Spleen (tissue), 13 donors: ENCODE results near the gene FRYL. TPM values are rescaled to one million over a fixed set of nuclear protein-coding genes. Genes with fewer than 3 reads are reported as not detected.
"Not testable (repeated sequence)": the region's sequence is repeated elsewhere in the genome, so short reads cannot be mapped to it uniquely, and the experiment has no call there.

Experiments used
- DNase-seq: peaks from one replicate; pipeline ENCODE4 v3.0.0-alpha.2; 2020
- H3K27ac ChIP-seq, 8 donors: fragments of 200-600 bp; sonication (generic) in 7 of 8; 1 replicate in 4 of 8; 2 replicates in 4 of 8; pipeline versions ENCODE4 v1.5.0 to v1.8.0; 2016 to 2021; ENCODE audit warnings: inconsistent platforms in 4 of 8, mild to moderate bottlenecking in 4 of 8, moderate library complexity in 1 of 8
- H3K27me3 ChIP-seq, 7 donors: fragments of 200-600 bp; sonication (generic) in 6 of 7; replicated peaks in 1 of 7; 1 replicate in 4 of 7; 2 replicates in 3 of 7; pipeline versions ENCODE4 v1.5.0 to v1.8.0; 2016 to 2021; ENCODE audit warnings: inconsistent platforms in 3 of 7, mild to moderate bottlenecking in 1 of 7
- H3K36me3 ChIP-seq, 6 donors: fragments of 200-600 bp; sonication (generic) in 5 of 6; 1 replicate in 4 of 6; 2 replicates in 2 of 6; pipeline versions ENCODE4 v1.5.0 to v1.8.0; 2016 to 2021; ENCODE audit warnings: inconsistent platforms in 2 of 6
- H3K4me1 ChIP-seq, 6 donors: fragments of 200-600 bp; sonication (generic) in 5 of 6; 1 replicate in 3 of 6; 2 replicates in 3 of 6; pipeline versions ENCODE4 v1.5.0 to v1.8.0; 2016 to 2021; ENCODE audit warnings: inconsistent platforms in 3 of 6
- H3K4me3 ChIP-seq, 8 donors: fragments of 200-600 bp; sonication (generic) in 7 of 8; 1 replicate in 4 of 8; 2 replicates in 4 of 8; pipeline versions ENCODE4 v1.5.0 to v1.8.0; 2016 to 2021; ENCODE audit warnings: inconsistent platforms in 4 of 8, mild to moderate bottlenecking in 4 of 8, moderate library complexity in 2 of 8
- H3K9me3 ChIP-seq, 8 donors: fragments of 200-600 bp; sonication (generic) in 7 of 8; 1 replicate in 4 of 8; 2 replicates in 4 of 8; pipeline versions ENCODE4 v1.5.0 to v1.8.0; 2016 to 2021; ENCODE audit warnings: inconsistent platforms in 4 of 8
- CTCF ChIP-seq, 11 experiments: fragments of 200-600 bp in 7 of 11; fragments of 450-650 bp in 4 of 11; sonication (generic) in 4 of 11; IDR thresholded peaks in 8 of 11; conservative IDR thresholded peaks in 3 of 11; 1 replicate in 7 of 11; 2 replicates in 4 of 11; pipeline versions ENCODE4 v1.4.0 to v1.8.0; 2016 to 2021; ENCODE audit warnings: antibody characterized with exemption in 11 of 11, inconsistent platforms in 4 of 11, mild to moderate bottlenecking in 1 of 11
- POLR2A ChIP-seq, 3 donors: fragments of 450-650 bp; IDR thresholded peaks; one replicate each; pipeline ENCODE4 v1.5.1; 2017; ENCODE audit warnings: antibody characterized with exemption in 3 of 3, mild to moderate bottlenecking in 1 of 3
- POLR2AphosphoS5 ChIP-seq, 3 donors: sonication (generic); formaldehyde crosslinking; IDR thresholded peaks; one replicate each; pipeline ENCODE4 v1.5.1; 2017; ENCODE audit warnings: antibody characterized with exemption in 3 of 3
- WGBS, 5 donors: extraction: QIAGEN DNeasy Blood & Tissue Kit in 3 of 5; methylation state at CpG; one replicate each; pipeline versions ENCODE4 v1.1.5 to v1.1.7; 2013 to 2018; 5-methylcytosine and 5-hydroxymethylcytosine counted together
- intact Hi-C: fragments of 100-400 bp; cut with DNase I; formaldehyde crosslinking; loops from one replicate; pipeline ENCODE4 v1.15.0; 2023; ENCODE audit warnings: low total_unique reads
- long read RNA-seq, 2 donors: transcript quantifications; one replicate each; lab custom pipeline, GENCODE V29; 2026
- polyA plus RNA-seq, 3 donors: library from polyadenylated mRNA; stranded (reverse); fragments of 200-250 nt; gene quantifications; one replicate each; pipeline ENCODE4 v1.2.1, GENCODE V29; 2013
- total RNA-seq, 7 donors: library from RNA; depleted of rRNA in 3 of 7; stranded (reverse); fragments of >200 nt in 3 of 7; fragmentation: NEBNext Ultra II Directional in 4 of 7; extraction: Animal tissue kit (Norgen Biotek cat#: 25700) in 4 of 7; gene quantifications; one replicate each; pipeline versions ENCODE4 v1.1.0 to v1.2.1, GENCODE V29; 2016 to 2021
- donor health status: healthy with polysubstance abuse.
- donor health status: DM: no; HTN: no; CAD: no; lungs with moderate emphysema.
- donor health status: DM: no; HTN: no; CAD: no.
- donor health status: Bipolar disorder and iron deficiency.
- donor health status: healthy.
- donor health status: DM: no; HTN: no; CAD: no.
- donor health status: DM: yes; HTN: yes; CAD: no.

Gene FRYL
- 100 to 1,000 TPM in 4 of 7 donors, 10 to 100 TPM in 3; 88.7 to 118 (median 101) TPM for total RNA-seq
- polyA plus RNA-seq, result 10 to 100 TPM; 14.2 to 16.1 (median 14.6) TPM
- long read RNA-seq, donor 1, partial matches to known transcripts, result 0 of 1 reads
- long read RNA-seq, donor 1, other reads (novel, unspliced or antisense), result 0 of 1 reads
- long read RNA-seq, donor 2, result 0 reads

GRCh38 chr4:48779998-48780864 lies at the start of gene FRYL:
Gene FRYL (minus strand): TSS chr4:48780279. CDS start chr4:48634410, 145,869 bp downstream.
- Histone ChIP-seq H3K4me1 (peaks cover 29 to 50% (median 41%) of the 10 kb centered on the region in 6 donors), H3K36me3 (no peaks in the 10 kb centered on the region), H3K27ac (peak within 1 kb of the TSS; percentile 93 to 100 (median 98)), H3K27me3 (no peaks in the 10 kb centered on the region), H3K4me3 (peak within 1 kb of the TSS; percentile 96 to 99 (median 98)), H3K9me3 (no peaks in the 10 kb centered on the region)
- intact Hi-C loops, result loop anchor here (10.0 kb wide), 1 partner anchor 55 kb away; the partner anchor contains the start of gene OCIAD1
- TF ChIP-seq CTCF (IDR thresholded peaks at IDR 0.05 in 8 of 11, conservative IDR thresholded peaks at IDR 0.05 in 3 of 11) (peak in 2 of 11 experiments; percentile 6 to 40), POLR2A (IDR thresholded peaks at IDR 0.05) (peak; percentile 14 to 68 (median 26)), POLR2AphosphoS5 (IDR thresholded peaks at IDR 0.05) (peak; percentile 83 to 93 (median 83))
- DNase-seq, result peak; percentile 99
- 0 to 1% (median 0%) methylated on average over 47 to 51 of the region's 51 CpGs for WGBS, 5 donors

- no peaks in the 10 kb centered on the region for H3K27me3 ChIP-seq
- no peak overlapping the region for H3K27ac ChIP-seq
- 93 to 95% (median 93%) methylated on average over 5 of the region's 5 CpGs for WGBS, 5 donors
- intact Hi-C loops, result no loop called here
- TF ChIP-seq CTCF (IDR thresholded peaks at IDR 0.05 in 8 of 11, conservative IDR thresholded peaks at IDR 0.05 in 3 of 11) (no peak), POLR2A (IDR thresholded peaks at IDR 0.05) (no peak), POLR2AphosphoS5 (IDR thresholded peaks at IDR 0.05) (no peak)
- peaks cover 0 to under 1% (median 0%) of the 10 kb centered on the region in 6 donors for H3K36me3 ChIP-seq
- no peak overlapping the region for H3K4me3 ChIP-seq
- H3K9me3 ChIP-seq, result peaks cover 0 to 4% (median 0%) of the 10 kb centered on the region in 8 donors
- peak; percentile 53 for DNase-seq
- H3K4me1 ChIP-seq, result peaks cover 3 to 20% (median 15%) of the 10 kb centered on the region in 6 donors
Measured at GRCh38 chr4:48827622-48828021, 47.5 kb upstream of the FRYL start.

DNA sequence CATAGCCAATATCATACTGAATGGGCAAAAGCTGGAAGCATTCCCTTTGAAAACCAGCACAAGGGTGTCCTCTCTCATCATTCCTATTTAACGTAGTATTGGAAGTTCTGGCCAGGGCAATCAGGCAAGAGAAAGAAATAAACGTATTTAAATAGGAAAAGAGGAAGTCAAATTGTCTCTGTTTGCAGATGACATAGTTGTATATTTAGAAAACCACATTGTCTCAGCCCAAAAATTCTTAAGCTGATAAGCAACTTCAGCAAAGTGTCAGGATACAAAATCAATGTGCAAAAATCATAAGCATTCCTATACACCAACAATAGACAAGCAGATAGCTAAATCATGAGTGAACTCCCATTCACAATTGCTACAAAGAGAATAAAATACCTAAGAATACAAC lies 41.4 kb upstream of the FRYL start:
- 28 to 43% (median 38%) methylated on average over 2 of the region's 2 CpGs for WGBS, 5 donors
- H3K4me3 ChIP-seq, H3K27me3 ChIP-seq, H3K36me3 ChIP-seq, DNase-seq, H3K9me3 ChIP-seq, intact Hi-C loops, H3K4me1 ChIP-seq, H3K27ac ChIP-seq: not testable (repeated sequence)

GRCh38 chr4:48816971-48817370 lies 36.9 kb upstream of the FRYL start:
- Histone ChIP-seq H3K27ac (no peak overlapping the region), H3K36me3 (no peaks in the 10 kb centered on the region), H3K27me3 (no peaks in the 10 kb centered on the region), H3K4me1 (peaks cover 0 to 24% (median 10%) of the 10 kb centered on the region in 6 donors), H3K9me3 (peaks cover 0 to under 1% (median 0%) of the 10 kb centered on the region in 8 donors), H3K4me3 (no peak overlapping the region)
- intact Hi-C loops, result no loop called here
- 85 to 96% (median 90%) methylated on average over 5 to 6 of the region's 6 CpGs for WGBS, 5 donors
- DNase-seq, result no peak
- TF ChIP-seq POLR2AphosphoS5 (IDR thresholded peaks at IDR 0.05) (no peak), CTCF (IDR thresholded peaks at IDR 0.05 in 8 of 11, conservative IDR thresholded peaks at IDR 0.05 in 3 of 11) (no peak), POLR2A (IDR thresholded peaks at IDR 0.05) (no peak)

DNA sequence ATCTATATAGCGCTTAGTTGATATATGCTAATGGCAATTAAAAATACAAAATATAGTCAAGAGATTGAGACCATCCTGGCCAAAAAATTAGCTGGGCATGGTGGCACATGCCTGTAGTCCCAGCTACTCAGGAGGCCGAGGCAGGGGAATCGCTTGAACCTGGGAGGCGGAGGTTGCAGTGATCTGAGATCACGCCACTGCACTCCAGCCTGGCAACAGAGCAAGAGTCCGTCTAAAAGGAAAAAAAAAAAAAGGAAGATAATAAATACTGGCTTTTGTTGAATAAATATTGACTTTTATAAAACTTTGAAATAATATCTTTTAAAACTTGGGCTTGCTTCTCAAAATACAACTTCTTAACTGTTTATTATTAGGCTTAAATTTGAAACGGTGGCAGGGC lies 36.2 kb upstream of the FRYL start:
- H3K27ac ChIP-seq, H3K4me3 ChIP-seq, intact Hi-C loops, H3K9me3 ChIP-seq, DNase-seq, H3K36me3 ChIP-seq, H3K27me3 ChIP-seq: not testable (repeated sequence)
- WGBS, 5 donors, result 90 to 97% (median 93%) methylated on average over 7 of the region's 7 CpGs
- H3K4me1 ChIP-seq, result peaks cover 0 to 24% (median 10%) of the 10 kb centered on the region in 6 donors
